SK-N-SH treated with all-trans-retinoic acid at 6 μM for 48 hours (cell line): ENCODE results near the gene COL4A1.

Source experiments
- ARNTL ChIP-seq: fragments of 450-650 bp; formaldehyde crosslinking; IDR thresholded peaks from 2 replicates; pipeline ENCODE4 v1.5.0; 2020; ENCODE audit warnings: low read depth, mild to moderate bottlenecking, moderate library complexity, borderline replicate concordance
- BACH2 ChIP-seq: fragments of 250-450 bp; sonication (Bioruptor Pico); IDR thresholded peaks from 2 replicates; pipeline ENCODE4 v1.9.0; 2021; ENCODE audit warnings: mild to moderate bottlenecking, borderline replicate concordance
- CREB5 ChIP-seq: fragments of 250-450 bp; sonication (Bioruptor Pico); IDR thresholded peaks from 2 replicates; pipeline ENCODE4 v1.5.1; 2020; ENCODE audit warnings: low read depth, mild to moderate bottlenecking, moderate library complexity
- CSDC2 ChIP-seq: fragments of 250-450 bp; sonication (Bioruptor Pico); IDR thresholded peaks from 2 replicates; pipeline ENCODE4 v1.5.0; 2020; ENCODE audit warnings: mild to moderate bottlenecking, moderate library complexity
- ESRRG ChIP-seq: fragments of 250-450 bp; sonication (Bioruptor Pico); IDR thresholded peaks from 2 replicates; pipeline ENCODE4 v1.6.1; 2021; ENCODE audit warnings: mild to moderate bottlenecking
- PATZ1 ChIP-seq: fragments of 250-450 bp; sonication (Bioruptor Pico); IDR thresholded peaks from 2 replicates; pipeline ENCODE4 v1.8.0; 2020; ENCODE audit warnings: mild to moderate bottlenecking, moderate library complexity, borderline replicate concordance
- RARB ChIP-seq: fragments of 250-450 bp; sonication (Bioruptor Pico); IDR thresholded peaks from 2 replicates; pipeline ENCODE4 v1.8.0; 2021; ENCODE audit warnings: mild to moderate bottlenecking, moderate library complexity
- TCF4 ChIP-seq: fragments of 250-450 bp; sonication (Bioruptor Pico); IDR thresholded peaks from 2 replicates; pipeline ENCODE4 v1.8.0; 2021; ENCODE audit warnings: mild to moderate bottlenecking, moderate library complexity, borderline replicate concordance
- ZC3H10 ChIP-seq: fragments of 250-450 bp; sonication (Bioruptor Pico); IDR thresholded peaks from 2 replicates; pipeline ENCODE4 v1.5.1; 2021; ENCODE audit warnings: mild to moderate bottlenecking, moderate library complexity
- ZFP3 ChIP-seq: fragments of 250-450 bp; sonication (Bioruptor Pico); IDR thresholded peaks from 2 replicates; pipeline ENCODE4 v1.5.0; 2020; ENCODE audit warnings: mild to moderate bottlenecking, moderate library complexity
- ZFP30 ChIP-seq: fragments of 450-650 bp; formaldehyde crosslinking; IDR thresholded peaks from 2 replicates; pipeline ENCODE4 v1.5.0; 2022; ENCODE audit warnings: mild to moderate bottlenecking, moderate library complexity
- ZNF70 ChIP-seq: fragments of 450-650 bp; formaldehyde crosslinking; IDR thresholded peaks from 2 replicates; pipeline ENCODE4 v1.5.0; 2020; ENCODE audit warnings: mild to moderate bottlenecking, moderate library complexity
- ZNF8 ChIP-seq: fragments of 450-650 bp; formaldehyde crosslinking; IDR thresholded peaks from 2 replicates; pipeline ENCODE4 v1.5.0; 2020; ENCODE audit warnings: mild to moderate bottlenecking, moderate library complexity

GRCh38 chr13:110328573-110328972, 21.6 kb upstream of the COL4A1 start:
- TF ChIP-seq ZC3H10 (CRISPR knock-in tag) (no peak), CREB5 (CRISPR knock-in tag) (no peak), PATZ1 (CRISPR knock-in tag) (no peak), ZFP30 (CRISPR knock-in tag) (no peak), ZNF70 (CRISPR knock-in tag) (no peak), ESRRG (CRISPR knock-in tag) (no peak), RARB (CRISPR knock-in tag) (no peak), CSDC2 (CRISPR knock-in tag) (no peak), TCF4 (CRISPR knock-in tag) (no peak), ZFP3 (CRISPR knock-in tag) (no peak), ZNF8 (CRISPR knock-in tag) (no peak), ARNTL (CRISPR knock-in tag) (no peak), BACH2 (no peak)
